HG02763 (cell line): ENCODE data around the gene TMEM91.

Source experiments
- ATAC-seq: cut with Tn5 transposase; IDR thresholded peaks from one replicate; pipeline ENCODE4 v1.9.1; 2021; ENCODE audit warnings: mild to moderate bottlenecking, moderate library complexity; ENCODE audit not compliant: unreplicated experiment

TMEM91 gene

DNA sequence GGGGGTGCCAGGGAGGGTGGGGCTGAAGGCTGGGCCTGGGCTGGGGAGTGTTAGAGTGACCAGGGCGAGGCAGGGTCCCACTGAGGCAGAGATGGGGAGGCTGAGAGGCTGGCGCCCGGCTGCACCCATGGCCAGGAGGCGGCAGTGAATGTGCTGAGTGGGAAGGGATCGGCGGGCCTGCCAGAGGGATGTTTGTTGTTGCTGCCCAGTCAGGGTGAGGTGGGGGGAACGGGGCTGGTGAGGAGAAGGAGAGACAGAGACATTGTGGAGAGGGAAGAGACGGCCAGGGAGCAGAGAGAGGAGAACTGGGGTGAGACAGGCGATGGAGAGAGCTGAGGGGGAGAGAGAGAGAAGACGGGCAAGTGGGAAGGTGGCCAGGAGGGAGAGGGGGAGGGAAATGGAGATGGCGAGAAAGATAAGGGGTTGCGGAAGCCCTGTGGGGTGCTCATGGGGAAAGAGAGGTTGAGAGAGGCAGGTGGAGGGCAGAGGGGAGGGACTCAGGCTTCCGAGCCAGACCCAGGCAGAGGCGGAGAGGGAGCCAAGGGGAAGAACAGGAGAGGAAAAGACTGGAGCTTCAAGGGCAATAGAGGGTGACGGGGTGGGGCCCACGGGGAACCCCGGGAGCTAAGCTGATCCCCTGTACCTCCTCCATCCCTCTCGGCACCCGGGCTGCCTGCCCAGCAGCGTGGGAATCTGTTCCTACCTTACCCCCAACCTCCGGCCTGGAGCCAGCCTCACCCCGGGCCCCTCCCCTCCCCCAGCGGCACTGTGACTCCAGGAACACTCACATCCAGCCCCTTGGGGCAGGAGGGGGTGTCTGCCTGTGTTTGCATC lies 51.5 kb downstream of the TMEM91 start:
- no peak for ATAC-seq

DNA sequence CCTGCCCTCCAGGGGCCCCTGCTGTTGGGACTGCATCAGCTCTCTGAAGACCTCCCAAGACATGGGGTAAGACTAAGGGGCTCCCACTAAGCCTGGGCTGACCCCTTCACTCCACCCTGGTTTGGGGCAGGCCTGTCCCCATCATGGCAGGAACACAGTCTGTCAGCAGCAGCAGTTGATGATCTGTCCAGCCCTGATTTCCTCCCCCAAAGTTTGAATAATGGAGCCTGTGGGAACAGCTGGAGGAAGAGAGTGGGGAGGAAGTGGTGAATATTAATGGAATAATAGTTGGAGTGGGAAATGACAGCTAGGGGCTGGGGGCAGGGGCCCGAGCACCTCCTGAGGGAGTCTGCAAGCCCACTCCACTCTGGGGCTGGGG lies 52.1 kb downstream of the TMEM91 start:
- ATAC-seq: no peak

- ATAC-seq: no peak
Measured at GRCh38 chr19:41430922-41431321, 54.6 kb downstream of the TMEM91 start.

- no peak for ATAC-seq
Measured at GRCh38 chr19:41431426-41432386, 55.4 kb downstream of the TMEM91 start.

DNA sequence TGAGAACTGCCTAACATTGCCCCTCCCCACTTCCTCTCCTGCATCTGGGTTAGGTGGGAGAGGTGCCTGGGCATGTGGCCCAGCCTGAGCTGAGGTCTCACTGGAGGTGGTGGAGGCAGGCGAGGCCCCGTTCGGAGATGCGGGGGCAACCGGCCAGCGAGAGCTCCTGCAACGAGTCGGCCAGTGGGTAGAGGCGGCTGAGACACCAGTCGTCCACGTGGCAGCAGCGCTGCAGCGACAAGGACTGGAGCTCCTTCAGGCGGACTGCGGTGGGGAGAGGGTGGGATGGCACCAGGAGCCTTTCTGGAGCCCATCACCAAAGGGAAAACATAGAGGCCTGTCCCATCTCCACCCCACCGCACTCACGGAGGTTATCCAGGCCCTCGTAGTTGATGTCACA lies 56.8 kb downstream of the TMEM91 start:
- ATAC-seq: no peak
